HEK293 (cell line): ENCODE measurements around the gene GRIP1.

ENCODE experiments used
- CTCF ChIA-PET: fragments of 350-600 bp; formaldehyde crosslinking; extraction: SDS; loops from one replicate; lab custom pipeline; 2021; ENCODE audit warnings: antibody characterized with exemption; lab: Yijun Ruan, JAX
- POLR2A ChIA-PET: fragments of 300-600 bp; formaldehyde crosslinking; extraction: SDS; loops from one replicate; lab custom pipeline; 2020; ENCODE audit warnings: antibody characterized with exemption, inconsistent platforms; lab: Yijun Ruan, JAX
- H3K27ac ChIP-seq: fragments of 200-500 bp; sonication (Bioruptor generic); 2 replicates; pipeline ENCODE4 v1.5.1; 2014; ENCODE audit warnings: low read depth, low read length, control low read depth, inconsistent platforms; ENCODE audit errors: extremely low read depth
- H3K36me3 ChIP-seq, 2 experiments: fragments of 200-500 bp in 1 of 2; sonication (Bioruptor generic) in 1 of 2; 1 replicate in 1 of 2; 2 replicates in 1 of 2; pipeline ENCODE4 v1.5.1; 2014 to 2017; ENCODE audit warnings: inconsistent platforms in 2 of 2, low read length in 2 of 2; ENCODE audit not compliant: control insufficient read depth in 2 of 2, insufficient read depth in 1 of 2
- H3K4me1 ChIP-seq: fragments of 200-500 bp; sonication (Bioruptor generic); 2 replicates; pipeline ENCODE4 v1.5.1; 2014; ENCODE audit warnings: mild to moderate bottlenecking, low read length, inconsistent platforms; ENCODE audit not compliant: control insufficient read depth, insufficient read depth
- H3K4me3 ChIP-seq: 2 replicates; pipeline ENCODE4 v1.5.1; 2011; ENCODE audit warnings: low read depth, mild to moderate bottlenecking, control low read depth, low read length, moderate library complexity
- H3K9me3 ChIP-seq: fragments of 200-500 bp; sonication (Bioruptor generic); 2 replicates; pipeline ENCODE4 v1.5.1; 2014; ENCODE audit warnings: low read depth, low read length, inconsistent platforms; ENCODE audit not compliant: control insufficient read depth, insufficient read depth
- KLF7 ChIP-seq: fragments of 450-650 bp; formaldehyde crosslinking; IDR thresholded peaks from 2 replicates; pipeline ENCODE4 v1.5.1; 2016; ENCODE audit warnings: missing biosample characterization, missing genetic modification characterization, borderline replicate concordance
- SETDB1 ChIP-seq: IDR thresholded peaks from one replicate; pipeline ENCODE4 v1.6.1; 2017; ENCODE audit warnings: mild to moderate bottlenecking, low read length, moderate library complexity, mixed read lengths; ENCODE audit not compliant: insufficient read length
- TCF7L2 ChIP-seq: IDR thresholded peaks from 2 replicates; pipeline ENCODE4 v1.6.1; 2011; ENCODE audit warnings: low read depth, mild to moderate bottlenecking, inconsistent platforms, low read length, moderate library complexity, borderline replicate concordance
- TRIM28 ChIP-seq: IDR thresholded peaks from 2 replicates; pipeline ENCODE4 v1.6.1; 2011; ENCODE audit warnings: low read length, control low read depth, borderline replicate concordance
- WT1 ChIP-seq: fragments of 450-650 bp; formaldehyde crosslinking; IDR thresholded peaks from 2 replicates; pipeline ENCODE4 v1.5.1; 2016; ENCODE audit warnings: missing biosample characterization, missing genetic modification characterization
- YY1 ChIP-seq: fragments of 450-650 bp; formaldehyde crosslinking; IDR thresholded peaks from 2 replicates; pipeline ENCODE4 v1.5.1; 2018; ENCODE audit warnings: missing biosample characterization, missing genetic modification characterization
- ZFP3 ChIP-seq: fragments of 450-650 bp; formaldehyde crosslinking; IDR thresholded peaks from 2 replicates; pipeline ENCODE4 v1.5.1; 2016; ENCODE audit warnings: low read depth, missing biosample characterization, missing genetic modification characterization
- ZIC2 ChIP-seq: fragments of 450-650 bp; formaldehyde crosslinking; IDR thresholded peaks from 2 replicates; pipeline ENCODE4 v1.5.1; 2016; ENCODE audit warnings: missing biosample characterization, missing genetic modification characterization
- ZNF138 ChIP-seq: fragments of 450-650 bp; formaldehyde crosslinking; IDR thresholded peaks from 2 replicates; pipeline ENCODE4 v1.5.1; 2016; ENCODE audit warnings: missing biosample characterization, missing genetic modification characterization, borderline replicate concordance
- ZNF155 ChIP-seq: fragments of 450-650 bp; formaldehyde crosslinking; IDR thresholded peaks from 2 replicates; pipeline ENCODE4 v1.5.1; 2016; ENCODE audit warnings: missing biosample characterization, missing genetic modification characterization
- ZNF366 ChIP-seq: fragments of 450-650 bp; formaldehyde crosslinking; conservative IDR thresholded peaks from 2 replicates; pipeline ENCODE4 v1.5.1; 2016; ENCODE audit warnings: missing biosample characterization, missing genetic modification characterization
- ZNF404 ChIP-seq: fragments of 450-650 bp; formaldehyde crosslinking; IDR thresholded peaks from 2 replicates; pipeline ENCODE4 v1.5.1; 2017; ENCODE audit warnings: missing biosample characterization, missing genetic modification characterization
- ZNF610 ChIP-seq: fragments of 450-650 bp; formaldehyde crosslinking; IDR thresholded peaks from 2 replicates; pipeline ENCODE4 v1.5.1; 2016; ENCODE audit warnings: missing biosample characterization, missing genetic modification characterization, borderline replicate concordance
- ZNF660 ChIP-seq: fragments of 450-650 bp; IDR thresholded peaks from 2 replicates; pipeline ENCODE4 v1.5.1; 2018; ENCODE audit warnings: missing biosample characterization, mild to moderate bottlenecking, missing genetic modification characterization
- ZNF768 ChIP-seq: fragments of 450-650 bp; formaldehyde crosslinking; IDR thresholded peaks from 2 replicates; pipeline ENCODE4 v1.5.1; 2018; ENCODE audit warnings: missing biosample characterization, mild to moderate bottlenecking, missing genetic modification characterization
- ZNF791 ChIP-seq: fragments of 450-650 bp; formaldehyde crosslinking; IDR thresholded peaks from 2 replicates; pipeline ENCODE4 v1.5.1; 2016; ENCODE audit warnings: missing biosample characterization, missing genetic modification characterization
- TF ChIP-seq, protein P1 (sequence below): fragments of 450-650 bp; formaldehyde crosslinking; IDR thresholded peaks from 2 replicates; pipeline ENCODE4 v1.5.1; 2016; ENCODE audit warnings: missing biosample characterization, missing genetic modification characterization
- TF ChIP-seq, protein P2 (sequence below): fragments of 450-650 bp; formaldehyde crosslinking; IDR thresholded peaks from 2 replicates; pipeline ENCODE4 v1.5.1; 2017; ENCODE audit warnings: missing biosample characterization, missing genetic modification characterization
- TF ChIP-seq, protein P3 (sequence below): fragments of 450-650 bp; formaldehyde crosslinking; IDR thresholded peaks from 2 replicates; pipeline ENCODE4 v1.5.1; 2016; ENCODE audit warnings: missing biosample characterization, missing genetic modification characterization

Gene GRIP1

DNA sequence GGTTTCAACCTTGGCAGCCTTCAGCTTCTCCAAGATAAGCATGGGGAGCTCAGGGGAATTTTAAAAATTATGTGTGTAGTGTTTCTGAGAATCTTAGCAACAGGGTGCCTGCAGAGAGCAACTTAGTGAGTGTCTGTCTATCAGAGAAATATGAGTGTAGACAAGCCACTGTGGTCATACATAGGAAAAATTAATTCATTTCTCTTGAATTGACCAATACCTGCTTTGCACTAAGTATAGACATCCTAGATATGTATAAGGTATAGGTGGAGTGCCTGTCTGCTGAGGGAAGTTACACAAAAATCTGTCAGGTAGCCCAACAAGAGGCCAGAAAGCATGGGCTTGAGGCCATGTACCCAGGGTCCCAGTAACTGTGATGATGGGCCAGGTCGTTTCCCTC, 355.9 kb downstream of the GRIP1 start:
- H3K4me1 ChIP-seq, result peaks cover 11% of the 10 kb centered on the region
- H3K36me3 ChIP-seq, result no peaks in the 10 kb centered on the region; a peak in 1 of 3 replicates
- TF ChIP-seq, protein P1, sequence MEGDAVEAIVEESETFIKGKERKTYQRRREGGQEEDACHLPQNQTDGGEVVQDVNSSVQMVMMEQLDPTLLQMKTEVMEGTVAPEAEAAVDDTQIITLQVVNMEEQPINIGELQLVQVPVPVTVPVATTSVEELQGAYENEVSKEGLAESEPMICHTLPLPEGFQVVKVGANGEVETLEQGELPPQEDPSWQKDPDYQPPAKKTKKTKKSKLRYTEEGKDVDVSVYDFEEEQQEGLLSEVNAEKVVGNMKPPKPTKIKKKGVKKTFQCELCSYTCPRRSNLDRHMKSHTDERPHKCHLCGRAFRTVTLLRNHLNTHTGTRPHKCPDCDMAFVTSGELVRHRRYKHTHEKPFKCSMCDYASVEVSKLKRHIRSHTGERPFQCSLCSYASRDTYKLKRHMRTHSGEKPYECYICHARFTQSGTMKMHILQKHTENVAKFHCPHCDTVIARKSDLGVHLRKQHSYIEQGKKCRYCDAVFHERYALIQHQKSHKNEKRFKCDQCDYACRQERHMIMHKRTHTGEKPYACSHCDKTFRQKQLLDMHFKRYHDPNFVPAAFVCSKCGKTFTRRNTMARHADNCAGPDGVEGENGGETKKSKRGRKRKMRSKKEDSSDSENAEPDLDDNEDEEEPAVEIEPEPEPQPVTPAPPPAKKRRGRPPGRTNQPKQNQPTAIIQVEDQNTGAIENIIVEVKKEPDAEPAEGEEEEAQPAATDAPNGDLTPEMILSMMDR, result no peak
- H3K9me3 ChIP-seq, result no peaks in the 10 kb centered on the region
- no peak overlapping the region for H3K27ac ChIP-seq
- H3K4me3 ChIP-seq, result no peak overlapping the region
- CTCF ChIA-PET, result no interaction called here
- POLR2A ChIA-PET, result no interaction called here

DNA sequence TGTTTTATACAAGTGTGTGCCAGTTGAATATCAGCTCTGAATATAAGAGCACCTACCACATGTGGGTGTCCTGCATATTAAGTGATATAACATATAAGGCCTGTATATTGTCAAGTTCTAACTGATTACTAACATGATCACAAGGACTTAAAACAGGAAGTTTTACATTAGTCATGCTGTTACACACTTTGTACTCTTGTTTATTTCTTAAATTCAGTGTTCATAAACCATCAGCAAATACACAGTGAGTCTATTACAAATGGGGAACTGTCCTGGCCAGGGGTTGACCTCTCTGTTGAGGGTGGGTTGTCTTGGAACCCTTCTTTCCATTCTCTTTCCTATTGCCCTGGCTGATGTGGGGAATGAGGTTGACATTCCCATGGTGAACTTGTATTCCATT, 357.4 kb downstream of the GRIP1 start:
- H3K4me1 ChIP-seq, result peaks cover 11% of the 10 kb centered on the region
- H3K36me3 ChIP-seq, result no peaks in the 10 kb centered on the region; a peak in 1 of 3 replicates
- no peak overlapping the region for H3K4me3 ChIP-seq
- H3K9me3 ChIP-seq, result no peaks in the 10 kb centered on the region
- no peak overlapping the region for H3K27ac ChIP-seq
- CTCF ChIA-PET, result no interaction called here
- POLR2A ChIA-PET, result no interaction called here
- TF ChIP-seq ZNF610 (tag by site-specific recombination) (no peak), ZNF660 (tag by site-specific recombination) (no peak), ZIC2 (tag by site-specific recombination) (no peak), ZNF768 (tag by site-specific recombination) (no peak), ZNF138 (tag by site-specific recombination) (no peak), ZNF404 (tag by site-specific recombination) (no peak), ZNF155 (tag by site-specific recombination) (no peak)
- TF ChIP-seq, protein P2, sequence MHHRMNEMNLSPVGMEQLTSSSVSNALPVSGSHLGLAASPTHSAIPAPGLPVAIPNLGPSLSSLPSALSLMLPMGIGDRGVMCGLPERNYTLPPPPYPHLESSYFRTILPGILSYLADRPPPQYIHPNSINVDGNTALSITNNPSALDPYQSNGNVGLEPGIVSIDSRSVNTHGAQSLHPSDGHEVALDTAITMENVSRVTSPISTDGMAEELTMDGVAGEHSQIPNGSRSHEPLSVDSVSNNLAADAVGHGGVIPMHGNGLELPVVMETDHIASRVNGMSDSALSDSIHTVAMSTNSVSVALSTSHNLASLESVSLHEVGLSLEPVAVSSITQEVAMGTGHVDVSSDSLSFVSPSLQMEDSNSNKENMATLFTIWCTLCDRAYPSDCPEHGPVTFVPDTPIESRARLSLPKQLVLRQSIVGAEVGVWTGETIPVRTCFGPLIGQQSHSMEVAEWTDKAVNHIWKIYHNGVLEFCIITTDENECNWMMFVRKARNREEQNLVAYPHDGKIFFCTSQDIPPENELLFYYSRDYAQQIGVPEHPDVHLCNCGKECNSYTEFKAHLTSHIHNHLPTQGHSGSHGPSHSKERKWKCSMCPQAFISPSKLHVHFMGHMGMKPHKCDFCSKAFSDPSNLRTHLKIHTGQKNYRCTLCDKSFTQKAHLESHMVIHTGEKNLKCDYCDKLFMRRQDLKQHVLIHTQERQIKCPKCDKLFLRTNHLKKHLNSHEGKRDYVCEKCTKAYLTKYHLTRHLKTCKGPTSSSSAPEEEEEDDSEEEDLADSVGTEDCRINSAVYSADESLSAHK (tag by site-specific recombination), result no peak

DNA sequence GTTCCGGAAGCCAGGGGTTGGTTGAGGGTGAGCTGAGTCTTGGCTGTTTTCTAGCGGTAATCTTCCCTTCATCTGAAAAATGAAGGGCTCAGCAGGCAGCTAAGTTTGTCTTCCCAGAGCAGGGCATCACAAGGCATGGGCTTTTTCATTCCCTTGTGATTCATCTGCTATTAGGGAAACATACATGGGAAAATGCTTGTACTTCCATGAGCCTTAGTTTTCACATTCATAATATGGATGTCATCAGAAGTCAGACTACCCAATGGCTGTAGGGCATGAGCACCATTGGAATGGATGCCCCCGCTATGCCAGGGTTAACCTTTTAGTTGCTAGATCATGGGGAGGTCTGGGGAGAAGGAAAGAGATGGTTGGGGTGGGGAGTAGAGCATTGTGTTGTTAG, 357.9 kb downstream of the GRIP1 start:
- POLR2A ChIA-PET, result no interaction called here
- Histone ChIP-seq H3K9me3 (no peaks in the 10 kb centered on the region), H3K4me1 (peaks cover 11% of the 10 kb centered on the region), H3K4me3 (no peak overlapping the region), H3K36me3 (peaks cover 0 to 2% of the 10 kb centered on the region in 2 experiments; a peak in 2 of 3 replicates)
- CTCF ChIA-PET, result no interaction called here
- TF ChIP-seq, protein P3, sequence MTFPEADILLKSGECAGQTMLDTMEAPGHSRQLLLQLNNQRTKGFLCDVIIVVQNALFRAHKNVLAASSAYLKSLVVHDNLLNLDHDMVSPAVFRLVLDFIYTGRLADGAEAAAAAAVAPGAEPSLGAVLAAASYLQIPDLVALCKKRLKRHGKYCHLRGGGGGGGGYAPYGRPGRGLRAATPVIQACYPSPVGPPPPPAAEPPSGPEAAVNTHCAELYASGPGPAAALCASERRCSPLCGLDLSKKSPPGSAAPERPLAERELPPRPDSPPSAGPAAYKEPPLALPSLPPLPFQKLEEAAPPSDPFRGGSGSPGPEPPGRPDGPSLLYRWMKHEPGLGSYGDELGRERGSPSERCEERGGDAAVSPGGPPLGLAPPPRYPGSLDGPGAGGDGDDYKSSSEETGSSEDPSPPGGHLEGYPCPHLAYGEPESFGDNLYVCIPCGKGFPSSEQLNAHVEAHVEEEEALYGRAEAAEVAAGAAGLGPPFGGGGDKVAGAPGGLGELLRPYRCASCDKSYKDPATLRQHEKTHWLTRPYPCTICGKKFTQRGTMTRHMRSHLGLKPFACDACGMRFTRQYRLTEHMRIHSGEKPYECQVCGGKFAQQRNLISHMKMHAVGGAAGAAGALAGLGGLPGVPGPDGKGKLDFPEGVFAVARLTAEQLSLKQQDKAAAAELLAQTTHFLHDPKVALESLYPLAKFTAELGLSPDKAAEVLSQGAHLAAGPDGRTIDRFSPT, result no peak
- TF ChIP-seq KLF7 (tag by site-specific recombination) (no peak), WT1 (tag by site-specific recombination) (no peak), YY1 (tag by site-specific recombination) (no peak), SETDB1 (no peak), ZNF366 (tag by site-specific recombination) (no peak), ZNF791 (tag by site-specific recombination) (no peak), TCF7L2 (no peak), ZFP3 (tag by site-specific recombination) (no peak), TRIM28 (no peak)
- TF ChIP-seq, protein P2 (tag by site-specific recombination), result no peak
- TF ChIP-seq, all 188 proteins: peak for 0
- no peak overlapping the region for H3K27ac ChIP-seq
